IMR-90 (cell line): ENCODE measurements around the gene MFAP4. TPM values are rescaled to one million over a fixed set of nuclear protein-coding genes. Genes with fewer than 3 reads are reported as not detected.

Experiments used
- ATAC-seq: fragments of 200-7000 bp; cut with Tn5 transposase; 2 replicates; pipeline ENCODE4 v1.9.1; 2020; ENCODE audit warnings: low read depth, mild to moderate bottlenecking, moderate library complexity
- BruUV-seq: library from RNA; stranded (reverse); fragments of 400-500 nt; replicated peaks from 2 replicates; lab custom pipeline; 2021; lab: Mats Ljungman, UMichigan
- CTCF ChIA-PET: fragments of 300-600 bp; formaldehyde crosslinking; extraction: SDS; loops from one replicate; lab custom pipeline; 2021; ENCODE audit warnings: antibody characterized with exemption; lab: Yijun Ruan, JAX
- POLR2A ChIA-PET: fragments of 300-600 bp; sonication (Branson Sonifier 250); formaldehyde crosslinking; loops from one replicate; lab custom pipeline; 2022; ENCODE audit warnings: antibody characterized with exemption; ENCODE audit not compliant: unreplicated experiment; lab: Charles Lee
- DNase-seq: peaks from one replicate; pipeline ENCODE4 v3.0.0; 2013
- H2AFZ ChIP-seq: replicated peaks from 2 replicates; pipeline ENCODE3; 2013; ENCODE audit warnings: low read length, mild to moderate bottlenecking; ENCODE audit not compliant: poor library complexity
- H2AK5ac ChIP-seq: 2 replicates; pipeline ENCODE4 v1.6.1; 2013; ENCODE audit warnings: low read depth, low read length, inconsistent platforms
- H2AK9ac ChIP-seq: replicated peaks from 2 replicates; pipeline ENCODE3; 2013; ENCODE audit warnings: mild to moderate bottlenecking, low read depth, low read length, moderate library complexity; ENCODE audit not compliant: poor library complexity
- H2BK120ac ChIP-seq: 2 replicates; pipeline ENCODE4 v1.6.1; 2013; ENCODE audit warnings: low read depth, low read length, inconsistent platforms
- H2BK15ac ChIP-seq: 3 replicates; pipeline ENCODE4 v1.6.1; 2013; ENCODE audit warnings: low read depth, low read length, inconsistent platforms
- H2BK20ac ChIP-seq: 2 replicates; pipeline ENCODE4 v1.6.1; 2013; ENCODE audit warnings: low read depth, mild to moderate bottlenecking, inconsistent platforms, low read length, moderate library complexity
- H2BK5ac ChIP-seq: 2 replicates; pipeline ENCODE4 v1.6.1; 2013; ENCODE audit warnings: mild to moderate bottlenecking, low read depth, low read length, inconsistent platforms; ENCODE audit not compliant: poor library complexity, severe bottlenecking
- H3K14ac ChIP-seq: replicated peaks from 2 replicates; pipeline ENCODE4 v1.6.1; 2013; ENCODE audit warnings: low read depth, low read length, inconsistent platforms
- H3K18ac ChIP-seq: 2 replicates; pipeline ENCODE4 v1.6.1; 2013; ENCODE audit warnings: low read depth, low read length, control low read depth
- H3K23ac ChIP-seq: 2 replicates; pipeline ENCODE4 v1.6.1; 2013; ENCODE audit warnings: low read depth, low read length, inconsistent platforms
- H3K27ac ChIP-seq: 2 replicates; pipeline ENCODE4 v1.5.1; 2013; ENCODE audit warnings: mild to moderate bottlenecking, control low read depth, low read length; ENCODE audit not compliant: insufficient read depth
- H3K27me3 ChIP-seq: 2 replicates; pipeline ENCODE4 v1.6.1; 2013; ENCODE audit warnings: low read length; ENCODE audit not compliant: control insufficient read depth, insufficient read depth
- H3K36me3 ChIP-seq: 2 replicates; pipeline ENCODE4 v1.6.1; 2013; ENCODE audit warnings: low read length, mixed read lengths; ENCODE audit not compliant: control insufficient read depth, insufficient read depth
- H3K4ac ChIP-seq: 2 replicates; pipeline ENCODE4 v1.6.1; 2013; ENCODE audit warnings: low read depth, low read length, inconsistent platforms
- H3K4me1 ChIP-seq: 2 replicates; pipeline ENCODE4 v1.6.1; 2013; ENCODE audit warnings: low read length, mixed read lengths; ENCODE audit not compliant: control insufficient read depth, insufficient read depth
- H3K4me2 ChIP-seq: 2 replicates; pipeline ENCODE4 v1.6.1; 2013; ENCODE audit warnings: low read depth, mild to moderate bottlenecking, control low read depth, low read length, moderate library complexity
- H3K4me3 ChIP-seq: 2 replicates; pipeline ENCODE4 v1.5.1; 2013; ENCODE audit warnings: low read depth, mild to moderate bottlenecking, control low read depth, low read length, moderate library complexity; ENCODE audit not compliant: insufficient read depth
- H3K56ac ChIP-seq: 2 replicates; pipeline ENCODE4 v1.6.1; 2013; ENCODE audit warnings: low read length, inconsistent platforms; ENCODE audit not compliant: insufficient read depth; ENCODE audit errors: extremely low read depth
- H3K79me1 ChIP-seq, 2 experiments: 2 replicates each; pipeline ENCODE4 v1.6.1; 2013; ENCODE audit warnings: low read length in 2 of 2, inconsistent platforms in 1 of 2, low read depth in 1 of 2
- H3K9ac ChIP-seq: 2 replicates; pipeline ENCODE4 v1.6.1; 2013; ENCODE audit warnings: low read depth, low read length, control low read depth
- H3K9me1 ChIP-seq: 2 replicates; pipeline ENCODE4 v1.6.1; 2013; ENCODE audit warnings: low read length, inconsistent platforms; ENCODE audit not compliant: insufficient read depth
- H3K9me3 ChIP-seq: 2 replicates; pipeline ENCODE4 v1.6.1; 2013; ENCODE audit warnings: low read length; ENCODE audit not compliant: control insufficient read depth, insufficient read depth
- H4K20me1 ChIP-seq: 2 replicates; pipeline ENCODE4 v1.6.1; 2013; ENCODE audit warnings: low read length, inconsistent platforms; ENCODE audit not compliant: insufficient read depth
- H4K5ac ChIP-seq: 2 replicates; pipeline ENCODE4 v1.6.1; 2013; ENCODE audit warnings: mild to moderate bottlenecking, low read depth, low read length, control low read depth
- H4K8ac ChIP-seq, 2 experiments: 2 replicates each; pipeline ENCODE4 v1.6.1; 2013; ENCODE audit warnings: low read depth in 2 of 2, low read length in 2 of 2, control low read depth in 1 of 2, inconsistent platforms in 1 of 2
- H4K91ac ChIP-seq: 2 replicates; pipeline ENCODE4 v1.6.1; 2013; ENCODE audit warnings: low read depth, low read length, inconsistent platforms; ENCODE audit not compliant: insufficient read depth
- BHLHE40 ChIP-seq: fragments of 150-350 bp; IDR thresholded peaks from 2 replicates; pipeline ENCODE4 v1.6.1; 2016; ENCODE audit warnings: mild to moderate bottlenecking, low read depth, low read length
- CEBPB ChIP-seq: IDR thresholded peaks from 2 replicates; pipeline ENCODE4 v1.6.1; 2012; ENCODE audit warnings: low read depth, low read length, improper control_type of control experiment
- CHD1 ChIP-seq: IDR thresholded peaks from 2 replicates; pipeline ENCODE4 v1.6.1; 2012; ENCODE audit warnings: low read depth, low read length, improper control_type of control experiment
- FOS ChIP-seq: fragments of 150-350 bp; IDR thresholded peaks from 2 replicates; pipeline ENCODE4 v1.6.1; 2016; ENCODE audit warnings: low read depth, low read length
- MAFK ChIP-seq: IDR thresholded peaks from 2 replicates; pipeline ENCODE4 v1.6.1; 2012; ENCODE audit warnings: low read depth, low read length, improper control_type of control experiment
- MAZ ChIP-seq: IDR thresholded peaks from 2 replicates; pipeline ENCODE4 v1.6.1; 2012; ENCODE audit warnings: low read depth, mild to moderate bottlenecking, low read length, improper control_type of control experiment, moderate library complexity, borderline replicate concordance
- MXI1 ChIP-seq: IDR thresholded peaks from 2 replicates; pipeline ENCODE4 v1.6.1; 2012; ENCODE audit warnings: low read depth, mild to moderate bottlenecking, low read length, moderate library complexity, borderline replicate concordance
- RAD21 ChIP-seq: IDR thresholded peaks from 2 replicates; pipeline ENCODE4 v1.6.1; 2012; ENCODE audit warnings: low read length, improper control_type of control experiment
- RCOR1 ChIP-seq: IDR thresholded peaks from 2 replicates; pipeline ENCODE4 v1.6.1; 2012; ENCODE audit warnings: mild to moderate bottlenecking, low read length, improper control_type of control experiment; ENCODE audit not compliant: insufficient replicate concordance
- RFX5 ChIP-seq: IDR thresholded peaks from 2 replicates; pipeline ENCODE4 v1.8.0; 2012; ENCODE audit warnings: low read depth, mild to moderate bottlenecking, low read length, moderate library complexity
- SMC3 ChIP-seq: fragments of 150-350 bp; IDR thresholded peaks from 2 replicates; pipeline ENCODE4 v1.6.1; 2016; ENCODE audit warnings: low read depth, mild to moderate bottlenecking, antibody characterized with exemption, low read length, moderate library complexity
- WGBS, 2 experiments: methylation state at CpG; one replicate each; pipeline versions ENCODE4 v1.1.5 to v1.1.7; 2013; ENCODE audit warnings: missing lambda C conversion rate in 2 of 2; ENCODE audit not compliant: insufficient read length in 1 of 2; ENCODE audit errors: extremely low coverage in 2 of 2; 5-methylcytosine and 5-hydroxymethylcytosine counted together
- dilution Hi-C: fragments of 300-500 bp; cut with HindIII; formaldehyde crosslinking; loops from one replicate; pipeline ENCODE4 v1.14.3; 2018; ENCODE audit warnings: low sequenced_read_pairs; ENCODE audit not compliant: unreplicated experiment
- in situ Hi-C: fragments of 300-500 bp; cut with MboI; formaldehyde crosslinking; loops from 3 replicates; pipeline ENCODE4 v1.14.3; 2019; ENCODE audit warnings: low sequenced_read_pairs, inconsistent platforms, mixed read lengths
- intact Hi-C: fragments of 100-400 bp; cut with micrococcal nuclease; formaldehyde crosslinking; loops from 2 replicates; pipeline ENCODE4 v1.10.0; 2022
- polyA plus RNA-seq, 3 experiments: library from polyadenylated mRNA; depleted of rRNA; stranded (reverse); fragments of >200 nt; gene quantifications; 2 replicates each; pipeline ENCODE4 v1.2.3, GENCODE V29; 2012; ENCODE audit warnings: low replicate concordance in 1 of 3
- total RNA-seq: library from RNA; depleted of rRNA; stranded (reverse); fragments of >200 nt; gene quantifications from 2 replicates; pipeline ENCODE4 v1.2.3, GENCODE V29; 2012
- TF ChIP-seq, protein P1 (sequence below): fragments of 150-350 bp; IDR thresholded peaks from 2 replicates; pipeline ENCODE4 v1.6.1; 2016; ENCODE audit warnings: low read depth, mild to moderate bottlenecking, low read length, moderate library complexity, borderline replicate concordance
- TF ChIP-seq, protein P2 (sequence below): conservative IDR thresholded peaks from 2 replicates; pipeline ENCODE4 v1.5.1; 2012; ENCODE audit warnings: mild to moderate bottlenecking, low read depth, low read length, improper control_type of control experiment
- TF ChIP-seq, protein P3 (sequence below): fragments of 150-350 bp; IDR thresholded peaks from 2 replicates; pipeline ENCODE4 v1.6.1; 2017; ENCODE audit warnings: mild to moderate bottlenecking, antibody characterized with exemption, low read length, low read depth

Gene MFAP4
- total and polyA plus RNA-seq, 2 of the 4 experiments (the other 2 are of a cell fraction), result 7.0 to 71.6 TPM

DNA sequence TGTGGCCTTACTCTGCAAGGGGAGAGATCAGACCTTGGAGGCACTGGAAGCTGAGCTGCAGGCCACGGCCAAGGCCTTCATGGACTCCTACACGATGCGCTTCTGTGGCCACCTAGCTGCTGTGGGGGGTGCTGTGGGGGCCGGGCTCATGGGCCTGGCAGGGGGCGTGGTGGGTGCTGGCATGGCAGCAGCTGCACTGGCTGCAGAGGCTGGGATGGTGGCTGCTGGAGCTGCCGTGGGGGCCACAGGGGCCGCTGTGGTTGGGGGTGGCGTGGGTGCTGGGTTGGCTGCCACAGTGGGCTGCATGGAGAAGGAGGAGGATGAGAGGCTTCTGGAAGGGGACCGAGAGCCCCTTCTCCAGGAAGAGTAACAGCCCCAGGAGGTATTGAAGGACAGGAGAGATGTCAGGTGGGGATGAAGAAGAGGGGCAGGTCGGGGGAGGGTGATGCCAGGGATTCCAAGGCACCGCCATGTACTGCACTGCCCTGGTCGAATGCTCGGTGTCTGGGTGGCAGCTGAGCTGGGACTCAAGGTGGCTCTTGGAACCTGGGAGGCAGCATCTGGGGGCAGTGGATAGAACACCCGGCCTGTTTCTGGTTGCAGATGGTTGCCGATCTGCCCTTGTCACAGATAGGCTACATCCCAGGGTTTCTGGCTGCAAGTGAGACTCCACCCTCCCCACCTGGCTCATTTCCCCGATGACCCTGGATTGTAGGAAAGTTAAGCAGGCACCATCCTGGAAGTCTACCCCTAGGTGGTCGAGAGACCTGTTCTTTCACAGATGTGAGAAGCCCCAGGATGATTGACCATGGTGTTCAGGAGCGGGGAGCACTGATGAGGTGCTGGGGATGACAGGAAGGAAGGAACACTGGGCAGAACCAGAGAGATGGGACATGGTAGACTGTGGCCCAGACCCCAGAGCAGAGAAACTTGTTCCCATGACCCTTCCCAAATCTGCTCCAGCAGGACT, 29.1 kb upstream of the MFAP4 start:
- peaks cover 9% of the 10 kb centered on the region for H3K4me1 ChIP-seq
- no peak overlapping the region for H3K14ac ChIP-seq
- 90% methylated on average over 10 of the region's 18 CpGs; no CpG with 5 or more reads in 1 of the 2 experiments for WGBS, 2 experiments
- no peak for ATAC-seq
- H4K8ac ChIP-seq, result no peak overlapping the region
- no peaks in the 10 kb centered on the region; the same call in 1 of the 2 replicates for H3K9me3 ChIP-seq
- H2AFZ ChIP-seq, result no peak overlapping the region
- no peak overlapping the region for H2AK5ac ChIP-seq
- CTCF ChIA-PET, result no interaction called here
- no peak overlapping the region for H2BK20ac ChIP-seq
- H3K9ac ChIP-seq, result no peak overlapping the region
- no peak overlapping the region for H3K27ac ChIP-seq
- H3K4me2 ChIP-seq, result no peak overlapping the region
- H2AK9ac ChIP-seq, result no peak overlapping the region
- peaks cover 2% of the 10 kb centered on the region for H3K27me3 ChIP-seq
- no peak overlapping the region for H3K56ac ChIP-seq
- DNase-seq, result no peak
- no peak overlapping the region for H3K23ac ChIP-seq
- BruUV-seq, result no TSS peak
- H3K4ac ChIP-seq, result no peak overlapping the region
- POLR2A ChIA-PET, result no interaction called here
- no peaks in the 10 kb centered on the region for H3K36me3 ChIP-seq
- no peak overlapping the region for H2BK15ac ChIP-seq
- dilution Hi-C loops (no loop called here), in situ Hi-C loops (no loop called here), intact Hi-C loops (no loop called here)
- no peak overlapping the region for H2BK5ac ChIP-seq
- no peaks in the 10 kb centered on the region for H3K9me1 ChIP-seq
- H3K18ac ChIP-seq, result no peak overlapping the region
- no peak overlapping the region for H4K91ac ChIP-seq
- H2BK120ac ChIP-seq, result no peak overlapping the region
- H3K4me3 ChIP-seq, result no peak overlapping the region
- H4K5ac ChIP-seq, result no peak overlapping the region
- H4K20me1 ChIP-seq, result no peaks in the 10 kb centered on the region
- no peaks in the 10 kb centered on the region for H3K79me1 ChIP-seq
- TF ChIP-seq MAFK, result no peak
- no peak for TF ChIP-seq CHD1
- no peak for TF ChIP-seq RFX5
- TF ChIP-seq, protein P1, sequence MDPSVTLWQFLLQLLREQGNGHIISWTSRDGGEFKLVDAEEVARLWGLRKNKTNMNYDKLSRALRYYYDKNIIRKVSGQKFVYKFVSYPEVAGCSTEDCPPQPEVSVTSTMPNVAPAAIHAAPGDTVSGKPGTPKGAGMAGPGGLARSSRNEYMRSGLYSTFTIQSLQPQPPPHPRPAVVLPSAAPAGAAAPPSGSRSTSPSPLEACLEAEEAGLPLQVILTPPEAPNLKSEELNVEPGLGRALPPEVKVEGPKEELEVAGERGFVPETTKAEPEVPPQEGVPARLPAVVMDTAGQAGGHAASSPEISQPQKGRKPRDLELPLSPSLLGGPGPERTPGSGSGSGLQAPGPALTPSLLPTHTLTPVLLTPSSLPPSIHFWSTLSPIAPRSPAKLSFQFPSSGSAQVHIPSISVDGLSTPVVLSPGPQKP, result no peak
- no peak for TF ChIP-seq FOS
- TF ChIP-seq, protein P2, sequence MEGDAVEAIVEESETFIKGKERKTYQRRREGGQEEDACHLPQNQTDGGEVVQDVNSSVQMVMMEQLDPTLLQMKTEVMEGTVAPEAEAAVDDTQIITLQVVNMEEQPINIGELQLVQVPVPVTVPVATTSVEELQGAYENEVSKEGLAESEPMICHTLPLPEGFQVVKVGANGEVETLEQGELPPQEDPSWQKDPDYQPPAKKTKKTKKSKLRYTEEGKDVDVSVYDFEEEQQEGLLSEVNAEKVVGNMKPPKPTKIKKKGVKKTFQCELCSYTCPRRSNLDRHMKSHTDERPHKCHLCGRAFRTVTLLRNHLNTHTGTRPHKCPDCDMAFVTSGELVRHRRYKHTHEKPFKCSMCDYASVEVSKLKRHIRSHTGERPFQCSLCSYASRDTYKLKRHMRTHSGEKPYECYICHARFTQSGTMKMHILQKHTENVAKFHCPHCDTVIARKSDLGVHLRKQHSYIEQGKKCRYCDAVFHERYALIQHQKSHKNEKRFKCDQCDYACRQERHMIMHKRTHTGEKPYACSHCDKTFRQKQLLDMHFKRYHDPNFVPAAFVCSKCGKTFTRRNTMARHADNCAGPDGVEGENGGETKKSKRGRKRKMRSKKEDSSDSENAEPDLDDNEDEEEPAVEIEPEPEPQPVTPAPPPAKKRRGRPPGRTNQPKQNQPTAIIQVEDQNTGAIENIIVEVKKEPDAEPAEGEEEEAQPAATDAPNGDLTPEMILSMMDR, result no peak
- TF ChIP-seq CEBPB, result no peak
- no peak for TF ChIP-seq RCOR1
- TF ChIP-seq RAD21, result no peak
- no peak for TF ChIP-seq MXI1
- TF ChIP-seq SMC3, result no peak
- TF ChIP-seq, protein P3, sequence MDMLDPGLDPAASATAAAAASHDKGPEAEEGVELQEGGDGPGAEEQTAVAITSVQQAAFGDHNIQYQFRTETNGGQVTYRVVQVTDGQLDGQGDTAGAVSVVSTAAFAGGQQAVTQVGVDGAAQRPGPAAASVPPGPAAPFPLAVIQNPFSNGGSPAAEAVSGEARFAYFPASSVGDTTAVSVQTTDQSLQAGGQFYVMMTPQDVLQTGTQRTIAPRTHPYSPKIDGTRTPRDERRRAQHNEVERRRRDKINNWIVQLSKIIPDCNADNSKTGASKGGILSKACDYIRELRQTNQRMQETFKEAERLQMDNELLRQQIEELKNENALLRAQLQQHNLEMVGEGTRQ, result no peak
- no peak for TF ChIP-seq MAZ
- TF ChIP-seq BHLHE40, result no peak
